ENCODE results near the gene ENOX1. TPM values are rescaled to one million over a fixed set of nuclear protein-coding genes. Genes with fewer than 3 reads are reported as not detected.

Gene ENOX1
- total RNA-seq, 2 experiments from 2014 or later, result 0.09 TPM

DNA sequence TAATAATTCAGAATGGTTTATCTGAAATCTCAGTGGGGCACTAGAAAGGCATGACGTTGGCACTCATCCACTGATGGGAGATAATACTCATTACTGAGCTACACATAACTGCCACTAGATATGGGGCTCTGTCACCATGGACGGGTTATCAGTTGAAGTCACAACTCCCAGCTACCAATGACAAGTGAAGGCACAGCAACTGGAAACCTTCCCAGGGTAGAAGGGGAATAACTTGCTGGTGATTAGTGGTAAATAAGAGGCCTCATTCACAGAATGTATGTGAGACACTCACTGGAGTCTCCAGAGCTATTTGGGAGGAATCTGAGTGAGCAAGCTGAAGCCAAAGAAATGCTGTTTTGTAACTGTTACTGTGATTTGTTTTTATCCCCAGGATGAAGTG is 249.6 kb downstream of the ENOX1 start:
- H3K9me3 Mint-ChIP-seq, result peaks cover 2% of the 10 kb centered on the region
- H3K4me1 Mint-ChIP-seq (ENCODE audit: low read depth), result no peaks in the 10 kb centered on the region
- DNase-seq (no peak), ATAC-seq (no peak)
- H3K36me3 Mint-ChIP-seq (ENCODE audit: low read depth), result no peaks in the 10 kb centered on the region
- no peak overlapping the region for H3K4me3 Mint-ChIP-seq
- TF ChIP-seq CTCF (IDR thresholded peaks at IDR 0.05), result no peak
- peaks cover 2% of the 10 kb centered on the region for H3K27me3 Mint-ChIP-seq
- POLR2A ChIA-PET, result no interaction called here
- no peak overlapping the region for H3K27ac Mint-ChIP-seq
- CTCF ChIA-PET, result no interaction called here
- intact Hi-C loops (cut with micrococcal nuclease), result no loop called here

- intact Hi-C loops (cut with micrococcal nuclease), result no loop called here
- DNase-seq (no peak), ATAC-seq (no peak)
- no peaks in the 10 kb centered on the region for H3K36me3 Mint-ChIP-seq (ENCODE audit: low read depth)
- H3K27me3 Mint-ChIP-seq, result no peaks in the 10 kb centered on the region
- no peak for TF ChIP-seq CTCF (IDR thresholded peaks at IDR 0.05)
- no peaks in the 10 kb centered on the region for H3K9me3 Mint-ChIP-seq
- H3K27ac Mint-ChIP-seq, result no peak overlapping the region
- POLR2A ChIA-PET, result no interaction called here
- H3K4me1 Mint-ChIP-seq (ENCODE audit: low read depth), result no peaks in the 10 kb centered on the region
- CTCF ChIA-PET, result no interaction called here
- no peak overlapping the region for H3K4me3 Mint-ChIP-seq
Observed at GRCh38 chr13:43529796-43530195, 257.0 kb downstream of the ENOX1 start.

DNA sequence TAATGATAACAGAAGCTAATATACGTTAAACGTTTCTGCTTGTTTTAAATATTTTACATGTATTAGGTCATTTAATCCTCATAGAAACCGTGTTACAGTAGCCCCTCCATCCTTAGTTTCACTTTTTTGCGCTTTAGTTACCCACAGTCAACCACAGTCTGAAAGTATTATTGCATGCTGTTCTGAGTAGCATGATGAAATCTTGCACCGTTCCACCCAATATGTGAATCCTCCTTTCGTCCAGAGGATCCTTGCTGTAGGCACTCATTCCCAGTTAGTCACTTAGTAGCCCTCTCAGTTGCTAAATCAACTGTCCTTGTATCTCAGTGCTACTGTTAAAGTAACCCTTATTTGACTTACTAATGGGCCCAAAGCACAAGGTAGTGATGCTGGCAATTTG is 257.8 kb downstream of the ENOX1 start:
- H3K9me3 Mint-ChIP-seq, result no peaks in the 10 kb centered on the region
- no peak overlapping the region for H3K27ac Mint-ChIP-seq
- TF ChIP-seq CTCF (IDR thresholded peaks at IDR 0.05), result no peak
- ATAC-seq (no peak), DNase-seq (no peak)
- peaks cover 3% of the 10 kb centered on the region for H3K27me3 Mint-ChIP-seq
- POLR2A ChIA-PET, result no interaction called here
- no peaks in the 10 kb centered on the region for H3K4me1 Mint-ChIP-seq (ENCODE audit: low read depth)
- no peaks in the 10 kb centered on the region for H3K36me3 Mint-ChIP-seq (ENCODE audit: low read depth)
- intact Hi-C loops (cut with micrococcal nuclease), result no loop called here
- H3K4me3 Mint-ChIP-seq, result no peak overlapping the region
- CTCF ChIA-PET, result no interaction called here

DNA sequence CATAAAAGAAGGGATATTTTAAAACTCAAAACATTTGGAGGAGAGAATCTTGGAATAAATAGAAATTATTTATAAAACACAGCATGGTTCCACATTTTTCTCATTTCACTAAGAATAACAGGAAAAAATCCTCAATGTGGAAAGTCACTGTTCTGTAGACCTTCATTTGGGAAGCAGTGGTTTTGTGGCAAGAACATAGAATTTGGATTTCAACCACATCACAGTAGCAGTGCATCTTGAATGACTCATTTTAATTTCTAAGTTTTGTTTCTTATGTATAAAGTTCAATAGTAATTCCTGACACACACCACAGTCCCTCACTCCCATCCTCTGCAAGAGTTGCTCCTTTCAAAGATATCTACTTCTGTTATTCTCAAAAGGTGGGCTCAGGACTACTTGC is 264.0 kb downstream of the ENOX1 start:
- no peak for DNase-seq
- ChIA-PET CTCF (no interaction called here), POLR2A (no interaction called here)
- intact Hi-C loops (cut with micrococcal nuclease), result no loop called here
- H3K9me3 Mint-ChIP-seq, result no peaks in the 10 kb centered on the region
- no peaks in the 10 kb centered on the region for H3K36me3 Mint-ChIP-seq (ENCODE audit: low read depth)
- H3K4me3 Mint-ChIP-seq, result no peak overlapping the region
- ATAC-seq, result no peak
- peaks cover 3% of the 10 kb centered on the region for H3K27me3 Mint-ChIP-seq
- TF ChIP-seq CTCF (IDR thresholded peaks at IDR 0.05), result no peak
- H3K27ac Mint-ChIP-seq, result no peak overlapping the region
- no peaks in the 10 kb centered on the region for H3K4me1 Mint-ChIP-seq (ENCODE audit: low read depth)

DNA sequence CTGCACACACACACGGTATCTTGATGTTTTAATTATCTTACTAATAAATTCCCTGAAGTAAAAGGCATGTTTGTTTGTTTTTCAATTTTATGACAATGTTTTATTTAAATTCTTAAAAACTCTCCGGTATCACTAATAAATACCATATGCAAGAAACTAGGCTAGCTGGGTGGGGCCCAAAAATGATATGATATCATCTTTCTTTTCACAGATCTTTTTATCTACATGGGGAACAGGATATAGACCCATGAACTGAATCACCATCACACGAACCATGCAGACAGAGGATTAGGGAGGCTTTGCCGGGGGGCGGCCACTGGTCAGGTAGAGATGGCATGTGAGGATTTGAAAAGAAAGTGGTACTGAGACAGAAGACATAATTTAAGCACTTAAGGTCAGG is 266.4 kb downstream of the ENOX1 start:
- Mint-ChIP-seq H3K36me3 (ENCODE audit: low read depth) (no peaks in the 10 kb centered on the region), H3K27me3 (peaks cover 3% of the 10 kb centered on the region), H3K4me3 (no peak overlapping the region), H3K9me3 (no peaks in the 10 kb centered on the region), H3K27ac (no peak overlapping the region), H3K4me1 (ENCODE audit: low read depth) (no peaks in the 10 kb centered on the region)
- DNase-seq (no peak), ATAC-seq (no peak)
- TF ChIP-seq CTCF (IDR thresholded peaks at IDR 0.05), result no peak
- intact Hi-C loops (cut with micrococcal nuclease), result no loop called here
- ChIA-PET CTCF (no interaction called here), POLR2A (no interaction called here)
